ENCODE measurements around the gene ANKRD11.

ANKRD11 gene

GRCh38 chr16:89507834-89508590 lies 17.7 kb upstream of the ANKRD11 start, which contains the start of gene SPG7:
TSS of gene SPG7 (plus strand) at chr16:89508403. CDS start at chr16:89508418, 15 bp downstream.
- TF ChIP-seq POLR2AphosphoS5 (IDR thresholded peaks at IDR 0.05; ENCODE audit: low read depth, low read length) (peak; percentile 80), TAF1 (IDR thresholded peaks at IDR 0.05; ENCODE audit: borderline replicate concordance, insufficient read depth, low read length) (peak; percentile 91), REST (IDR thresholded peaks at IDR 0.05; ENCODE audit: insufficient read depth in 1 of 2, low read depth in 2 of 2, low read length in 2 of 2) (no peak), FOXP2 (optimal IDR thresholded peaks at IDR 0.05; ENCODE audit: borderline replicate concordance, extremely low read depth, extremely low read length, insufficient read depth) (no peak), SIN3A (IDR thresholded peaks at IDR 0.05; ENCODE audit: borderline replicate concordance, insufficient read depth, low read length) (0 out of 2 replicates have a peak, but pooled peaks have one; percentile 29)

GRCh38 chr16:89507214-89507833 lies 17.0 kb upstream of the ANKRD11 start:
- TF ChIP-seq POLR2AphosphoS5 (IDR thresholded peaks at IDR 0.05; ENCODE audit: low read depth, low read length) (no peak), TAF1 (IDR thresholded peaks at IDR 0.05; ENCODE audit: borderline replicate concordance, insufficient read depth, low read length) (no peak), SIN3A (IDR thresholded peaks at IDR 0.05; ENCODE audit: borderline replicate concordance, insufficient read depth, low read length) (no peak)

GRCh38 chr16:89506791-89507191 lies 16.4 kb upstream of the ANKRD11 start:
- TF ChIP-seq POLR2AphosphoS5 (IDR thresholded peaks at IDR 0.05; ENCODE audit: low read depth, low read length) (no peak), REST (IDR thresholded peaks at IDR 0.05; ENCODE audit: insufficient read depth in 1 of 2, low read depth in 2 of 2, low read length in 2 of 2) (no peak), SIN3A (IDR thresholded peaks at IDR 0.05; ENCODE audit: borderline replicate concordance, insufficient read depth, low read length) (no peak), TAF1 (IDR thresholded peaks at IDR 0.05; ENCODE audit: borderline replicate concordance, insufficient read depth, low read length) (no peak), FOXP2 (optimal IDR thresholded peaks at IDR 0.05; ENCODE audit: borderline replicate concordance, extremely low read depth, extremely low read length, insufficient read depth) (no peak)

GRCh38 chr16:89506113-89506504 lies 15.7 kb upstream of the ANKRD11 start:
- no peak for TF ChIP-seq FOXP2 (optimal IDR thresholded peaks at IDR 0.05; ENCODE audit: borderline replicate concordance, extremely low read depth, extremely low read length, insufficient read depth)

GRCh38 chr16:89505204-89506112 lies 15.1 kb upstream of the ANKRD11 start:
- no peak for TF ChIP-seq FOXP2 (optimal IDR thresholded peaks at IDR 0.05; ENCODE audit: borderline replicate concordance, extremely low read depth, extremely low read length, insufficient read depth)
- 0 out of 2 replicates have a peak, but pooled peaks have one; percentile 91 for TF ChIP-seq SIN3A (IDR thresholded peaks at IDR 0.05; ENCODE audit: borderline replicate concordance, insufficient read depth, low read length)
- TF ChIP-seq TAF1 (IDR thresholded peaks at IDR 0.05; ENCODE audit: borderline replicate concordance, insufficient read depth, low read length) = peak; percentile 53; the same call in 1 of the 2 replicates
- TF ChIP-seq REST (IDR thresholded peaks at IDR 0.05; ENCODE audit: insufficient read depth in 1 of 2, low read depth in 2 of 2, low read length in 2 of 2) = no peak
- peak; percentile 68 for TF ChIP-seq POLR2AphosphoS5 (IDR thresholded peaks at IDR 0.05; ENCODE audit: low read depth, low read length)
